ENCODE measurements around the gene POP5.

POP5 gene

GRCh38 chr12:120584343-120585149, 3.3 kb upstream of the POP5 start:
- Histone ChIP-seq H3K79me2 (no peaks in the 10 kb centered on the region), H3K4me2 (ENCODE audit: low read length) (peak overlapping the region; percentile 78), H3K4me3 (ENCODE audit: low read depth, low read length) (peak overlapping the region; percentile 20), H3K4me1 (no peaks in the 10 kb centered on the region), H3K27me3 (ENCODE audit: control insufficient read depth, insufficient read depth, low read length) (no peaks in the 10 kb centered on the region), H2AFZ (peak overlapping the region; percentile 88), H3K9ac (no peak overlapping the region), H3K27ac (no peak overlapping the region), H3K36me3 (ENCODE audit: control insufficient read depth, insufficient read depth, low read length) (no peaks in the 10 kb centered on the region), H3K9me3 (ENCODE audit: control insufficient read depth, low read length) (no peaks in the 10 kb centered on the region)
- peak; percentile 53 for TF ChIP-seq CTCF (IDR thresholded peaks at IDR 0.05)

- Histone ChIP-seq H2AFZ (peak overlapping the region; percentile 61), H3K4me2 (ENCODE audit: low read length) (peak overlapping the region; percentile 21), H3K79me2 (no peaks in the 10 kb centered on the region), H3K9ac (no peak overlapping the region), H3K4me3 (ENCODE audit: low read depth, low read length) (no peak overlapping the region), H3K4me1 (no peaks in the 10 kb centered on the region), H3K9me3 (ENCODE audit: control insufficient read depth, low read length) (no peaks in the 10 kb centered on the region), H3K36me3 (ENCODE audit: control insufficient read depth, insufficient read depth, low read length) (no peaks in the 10 kb centered on the region), H3K27me3 (ENCODE audit: control insufficient read depth, insufficient read depth, low read length) (no peaks in the 10 kb centered on the region), H3K27ac (no peak overlapping the region)
- peak; percentile 97 for TF ChIP-seq CTCF (IDR thresholded peaks at IDR 0.05)
These were observed 2.4 kb upstream of the POP5 start for GRCh38 chr12:120583478-120584030.

GRCh38 chr12:120581998-120582397, 796 bp upstream of the POP5 start:
- no peaks in the 10 kb centered on the region for H3K79me2 ChIP-seq
- H3K27me3 ChIP-seq (ENCODE audit: control insufficient read depth, insufficient read depth, low read length): no peaks in the 10 kb centered on the region
- H3K4me2 ChIP-seq (ENCODE audit: low read length): peak overlapping the region; percentile 100
- no peaks in the 10 kb centered on the region for H3K36me3 ChIP-seq (ENCODE audit: control insufficient read depth, insufficient read depth, low read length)
- no peak overlapping the region for H3K9ac ChIP-seq
- H2AFZ ChIP-seq: peak overlapping the region; percentile 94
- peak overlapping the region; percentile 99 for H3K4me3 ChIP-seq (ENCODE audit: low read depth, low read length)
- TF ChIP-seq CTCF (IDR thresholded peaks at IDR 0.05): no peak
- no peaks in the 10 kb centered on the region for H3K9me3 ChIP-seq (ENCODE audit: control insufficient read depth, low read length)
- H3K27ac ChIP-seq: no peak overlapping the region
- H3K4me1 ChIP-seq: no peaks in the 10 kb centered on the region

GRCh38 chr12:120579179-120579578, 2.0 kb downstream of the POP5 start:
- no peaks in the 10 kb centered on the region for H3K36me3 ChIP-seq (ENCODE audit: control insufficient read depth, insufficient read depth, low read length)
- peaks cover under 1% of the 10 kb centered on the region for H3K79me2 ChIP-seq
- no peaks in the 10 kb centered on the region for H3K9me3 ChIP-seq (ENCODE audit: control insufficient read depth, low read length)
- H2AFZ ChIP-seq: no peak overlapping the region
- no peak for TF ChIP-seq CTCF (IDR thresholded peaks at IDR 0.05)
- H3K27ac ChIP-seq: no peak overlapping the region
- H3K4me1 ChIP-seq: no peaks in the 10 kb centered on the region
- no peak overlapping the region for H3K4me2 ChIP-seq (ENCODE audit: low read length)
- no peak overlapping the region for H3K9ac ChIP-seq
- H3K4me3 ChIP-seq (ENCODE audit: low read depth, low read length): no peak overlapping the region
- no peaks in the 10 kb centered on the region for H3K27me3 ChIP-seq (ENCODE audit: control insufficient read depth, insufficient read depth, low read length)
